Vein endothelial cell (primary cell): Measurements from ENCODE around the gene TKT. TPM values are rescaled to one million over a fixed set of nuclear protein-coding genes. Genes with fewer than 3 reads are reported as not detected.

Source experiments
- small RNA-seq: library from RNA; depleted of rRNA; stranded (forward); fragments of <200 nt; gene quantifications from one replicate; pipeline ENCODE3, GENCODE V24; 2012
- total RNA-seq: library from RNA; depleted of rRNA; stranded (reverse); fragments of >200 nt; gene quantifications from 2 replicates; pipeline ENCODE4 v1.2.3, GENCODE V29; 2012

TKT gene, protein sequence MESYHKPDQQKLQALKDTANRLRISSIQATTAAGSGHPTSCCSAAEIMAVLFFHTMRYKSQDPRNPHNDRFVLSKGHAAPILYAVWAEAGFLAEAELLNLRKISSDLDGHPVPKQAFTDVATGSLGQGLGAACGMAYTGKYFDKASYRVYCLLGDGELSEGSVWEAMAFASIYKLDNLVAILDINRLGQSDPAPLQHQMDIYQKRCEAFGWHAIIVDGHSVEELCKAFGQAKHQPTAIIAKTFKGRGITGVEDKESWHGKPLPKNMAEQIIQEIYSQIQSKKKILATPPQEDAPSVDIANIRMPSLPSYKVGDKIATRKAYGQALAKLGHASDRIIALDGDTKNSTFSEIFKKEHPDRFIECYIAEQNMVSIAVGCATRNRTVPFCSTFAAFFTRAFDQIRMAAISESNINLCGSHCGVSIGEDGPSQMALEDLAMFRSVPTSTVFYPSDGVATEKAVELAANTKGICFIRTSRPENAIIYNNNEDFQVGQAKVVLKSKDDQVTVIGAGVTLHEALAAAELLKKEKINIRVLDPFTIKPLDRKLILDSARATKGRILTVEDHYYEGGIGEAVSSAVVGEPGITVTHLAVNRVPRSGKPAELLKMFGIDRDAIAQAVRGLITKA
- total RNA-seq = 413 and 477 TPM in 2 replicates

GRCh38 chr3:53255775-53256703 lies at the start of gene TKT:
TSS of gene TKT (minus strand) at chr3:53256022. CDS start at chr3:53255942, 80 bp downstream.

Small RNA genes lying within 50 kb of the gene (small RNA-seq; reads per million reads assigned to genes)
- not detected for gene RF00019

Other genes starting within 250 kb of the TKT start
- 3.2 and 5.6 TPM in 2 replicates for gene SFMBT1, start 209.9 kb downstream of the TKT start, total RNA-seq
- 14.4 and 20.4 TPM in 2 replicates for gene RFT1, start 125.6 kb downstream of the TKT start, total RNA-seq
- 2.8 and 2.9 TPM in 2 replicates for gene PRKCD, start 94.8 kb downstream of the TKT start, total RNA-seq
- gene DCP1A, start 91.5 kb upstream of the TKT start, total RNA-seq = 26.0 and 31.0 TPM in 2 replicates
- not detected in 2 replicates for gene CACNA1D, start 238.6 kb upstream of the TKT start, total RNA-seq